Gastrocnemius medialis (tissue), 4 donors: ENCODE measurements around the gene MYO1E. TPM values are rescaled to one million over a fixed set of nuclear protein-coding genes. Genes with fewer than 3 reads are reported as not detected.

Source experiments
- ATAC-seq, 2 donors: fragments of 150-250 bp; one replicate each; pipeline ENCODE4 v1.9.1; 2016
- DNase-seq, 2 donors: peaks; one replicate each; pipeline ENCODE4 v3.0.0-alpha.2; 2019
- H3K27ac ChIP-seq, 4 donors: fragments of 200-600 bp; sonication (generic); 1 replicate in 1 of 4; 2 replicates in 3 of 4; pipeline ENCODE4 v1.5.1; 2016 to 2018; ENCODE audit warnings: mild to moderate bottlenecking in 2 of 4, moderate library complexity in 1 of 4
- H3K27me3 ChIP-seq, 3 donors: fragments of 200-600 bp; sonication (generic) in 2 of 3; 1 replicate in 1 of 3; 2 replicates in 2 of 3; pipeline versions ENCODE4 v1.5.1 to v1.6.0; 2016 to 2019; ENCODE audit warnings: mild to moderate bottlenecking in 1 of 3, moderate library complexity in 1 of 3
- H3K36me3 ChIP-seq, 2 donors: fragments of 200-600 bp; sonication (generic) in 1 of 2; one replicate each; pipeline ENCODE4 v1.5.1; 2017 to 2018
- H3K4me1 ChIP-seq, 2 donors: fragments of 200-600 bp; sonication (generic) in 1 of 2; one replicate each; pipeline ENCODE4 v1.5.1; 2016 to 2017; ENCODE audit warnings: mild to moderate bottlenecking in 2 of 2
- H3K4me3 ChIP-seq, 4 donors: fragments of 200-600 bp; sonication (generic) in 3 of 4; 1 replicate in 1 of 4; 2 replicates in 3 of 4; pipeline ENCODE4 v1.5.1; 2016 to 2019; ENCODE audit warnings: mild to moderate bottlenecking in 2 of 4
- H3K9me3 ChIP-seq, 3 donors: fragments of 200-600 bp; sonication (generic) in 2 of 3; 1 replicate in 1 of 3; 2 replicates in 2 of 3; pipeline ENCODE4 v1.5.1; 2016 to 2019
- CTCF ChIP-seq, 5 experiments: fragments of 450-650 bp in 3 of 5; fragments of 200-600 bp in 2 of 5; sonication (generic) in 2 of 5; IDR thresholded peaks in 4 of 5; conservative IDR thresholded peaks in 1 of 5; 1 replicate in 4 of 5; 2 replicates in 1 of 5; pipeline ENCODE4 v1.5.1; 2016 to 2019; ENCODE audit warnings: antibody characterized with exemption in 5 of 5, mild to moderate bottlenecking in 3 of 5, moderate library complexity in 3 of 5
- POLR2A ChIP-seq, 2 donors: fragments of 450-650 bp; IDR thresholded peaks; one replicate each; pipeline ENCODE4 v1.6.1; 2017; ENCODE audit warnings: antibody characterized with exemption in 2 of 2, mild to moderate bottlenecking in 2 of 2, moderate library complexity in 2 of 2
- in situ Hi-C, 4 donors: fragments of 200-750 bp; cut with MboI; loops; one replicate each; pipeline versions ENCODE4 v1.15.0 to v1.8.0; 2017; ENCODE audit warnings: low sequenced_read_pairs in 4 of 4
- intact Hi-C: fragments of 100-400 bp; cut with DNase I; formaldehyde crosslinking; loops from one replicate; pipeline ENCODE4 v1.15.1; 2023; ENCODE audit warnings: low total_unique reads
- total RNA-seq, 4 donors: library from RNA; depleted of rRNA; stranded (reverse); fragments of >200 nt; gene quantifications; one replicate each; pipeline versions ENCODE4 v1.1.0 to v1.2.3, GENCODE V29; 2016

The MYO1E gene
- total RNA-seq, 4 donors from 2014 or later = 12.8 to 39.6 (median 30.7) TPM

GRCh38 chr15:59223736-59224135 lies 148.9 kb downstream of the MYO1E start:
- in situ Hi-C loops (no loop called here), intact Hi-C loops (no loop called here)

DNA sequence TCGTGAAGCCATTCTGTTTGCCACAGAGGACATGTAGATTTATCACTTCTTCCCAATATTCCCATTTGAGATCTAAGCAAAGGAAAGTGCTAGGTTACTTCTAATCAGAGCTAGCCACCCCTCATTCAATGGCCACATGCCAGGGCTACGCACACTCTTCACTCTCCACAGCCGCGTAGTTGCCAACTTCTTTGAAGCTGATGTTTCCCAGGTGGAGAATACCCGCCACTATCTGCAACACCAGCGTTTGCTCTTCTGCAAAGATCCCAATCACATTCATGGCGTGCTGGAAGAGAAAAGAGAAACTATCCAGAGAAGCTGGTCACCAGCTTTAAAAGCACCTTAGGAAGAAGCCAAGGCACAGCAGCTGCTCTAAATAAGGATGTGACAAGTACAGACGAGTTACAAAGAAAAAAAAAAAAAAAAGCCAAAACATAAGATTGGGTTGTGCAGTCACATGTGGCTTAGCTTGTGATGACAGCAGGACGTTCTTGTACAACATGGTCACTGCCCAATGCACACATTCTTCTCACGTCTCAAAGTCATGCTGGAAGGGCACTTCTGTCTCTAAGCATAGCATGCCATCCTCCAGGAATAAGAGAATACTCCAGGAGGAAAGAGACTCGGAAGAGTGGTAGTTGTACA lies 149.6 kb downstream of the MYO1E start:
- no peak overlapping the region for H3K4me3 ChIP-seq
- in situ Hi-C loops = no loop called here
- TF ChIP-seq CTCF (IDR thresholded peaks at IDR 0.05 in 4 of 5, conservative IDR thresholded peaks at IDR 0.05 in 1 of 5) = no peak
- TF ChIP-seq POLR2A (IDR thresholded peaks at IDR 0.05) = no peak
- no peak overlapping the region for H3K27ac ChIP-seq
- peaks cover 0 to 19% of the 10 kb centered on the region in 2 donors for H3K36me3 ChIP-seq
- no peaks in the 10 kb centered on the region for H3K4me1 ChIP-seq
- no peaks in the 10 kb centered on the region for H3K9me3 ChIP-seq
- DNase-seq (no peak), ATAC-seq (no peak)
- intact Hi-C loops = no loop called here
- H3K27me3 ChIP-seq = no peaks in the 10 kb centered on the region

More at GRCh38 chr15:59223736-59224135, 148.9 kb downstream of the MYO1E start:
- Histone ChIP-seq H3K4me3 (no peak overlapping the region), H3K9me3 (no peaks in the 10 kb centered on the region), H3K27me3 (no peaks in the 10 kb centered on the region), H3K36me3 (peaks cover 0 to 19% of the 10 kb centered on the region in 2 donors), H3K4me1 (no peaks in the 10 kb centered on the region), H3K27ac (peak overlapping the region in 2 of 4 donors; percentile 4 to 31)
- DNase-seq (no peak), ATAC-seq (no peak)
- TF ChIP-seq POLR2A (IDR thresholded peaks at IDR 0.05) (no peak), CTCF (IDR thresholded peaks at IDR 0.05 in 4 of 5, conservative IDR thresholded peaks at IDR 0.05 in 1 of 5) (no peak)

GRCh38 chr15:59221511-59222505 lies 150.9 kb downstream of the MYO1E start:
- Histone ChIP-seq H3K4me3 (no peak overlapping the region), H3K4me1 (no peaks in the 10 kb centered on the region), H3K27me3 (no peaks in the 10 kb centered on the region), H3K27ac (no peak overlapping the region), H3K36me3 (peaks cover 0 to 23% of the 10 kb centered on the region in 2 donors), H3K9me3 (no peaks in the 10 kb centered on the region)
- DNase-seq (no peak), ATAC-seq (no peak)
- TF ChIP-seq POLR2A (IDR thresholded peaks at IDR 0.05) (no peak), CTCF (IDR thresholded peaks at IDR 0.05 in 4 of 5, conservative IDR thresholded peaks at IDR 0.05 in 1 of 5) (no peak)
- in situ Hi-C loops = no loop called here
- intact Hi-C loops = no loop called here

DNA sequence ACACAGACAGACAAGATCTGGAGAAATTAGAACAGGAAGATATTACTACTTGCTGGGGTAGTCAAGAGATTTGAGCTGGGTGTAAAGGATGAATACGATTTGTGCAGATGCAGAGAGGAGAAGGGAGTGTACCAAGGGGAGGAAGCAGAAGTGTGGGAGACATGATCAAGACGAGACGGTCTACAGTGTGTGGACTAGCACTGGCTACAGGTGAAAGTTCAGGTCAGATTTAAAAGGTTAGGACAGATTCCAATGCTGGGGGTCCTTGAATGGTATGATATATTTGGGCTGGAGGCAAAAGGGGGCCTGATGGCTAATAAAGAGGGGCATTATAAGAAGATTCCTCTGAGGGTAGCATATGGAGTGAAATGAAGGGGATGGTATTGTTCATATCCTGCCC lies 154.0 kb downstream of the MYO1E start:
- Histone ChIP-seq H3K27me3 (no peaks in the 10 kb centered on the region), H3K27ac (peak overlapping the region in 1 of 4 donors; percentile 35), H3K9me3 (no peaks in the 10 kb centered on the region), H3K4me1 (no peaks in the 10 kb centered on the region), H3K4me3 (no peak overlapping the region), H3K36me3 (peaks cover 0 to 28% of the 10 kb centered on the region in 2 donors)
- intact Hi-C loops = no loop called here
- ATAC-seq = no peak
- no peak for TF ChIP-seq POLR2A (IDR thresholded peaks at IDR 0.05)
- no peak for TF ChIP-seq CTCF (IDR thresholded peaks at IDR 0.05 in 4 of 5, conservative IDR thresholded peaks at IDR 0.05 in 1 of 5)
- in situ Hi-C loops = no loop called here
- no peak for DNase-seq
